K562 (cell line): ENCODE results near the gene VWC2. TPM values are rescaled to one million over a fixed set of nuclear protein-coding genes. Genes with fewer than 3 reads are reported as not detected.

ENCODE experiments used
- ATAC-seq: fragments of 200-7000 bp; cut with Tn5 transposase; 3 replicates; pipeline ENCODE4 v1.9.1; 2020; ENCODE audit warnings: moderate library complexity
- BruUV-seq: library from RNA; stranded (reverse); fragments of 400-500 nt; replicated peaks from 2 replicates; lab custom pipeline; 2021; lab: Mats Ljungman, UMichigan
- CTCF ChIA-PET: fragments of 300-600 bp; formaldehyde crosslinking; extraction: SDS; loops from one replicate; lab custom pipeline; 2021; ENCODE audit warnings: low intra/inter-chr PET ratio; lab: Yijun Ruan, JAX
- POLR2A ChIA-PET: fragments of 300-600, 350-650 bp; sonication (Branson Sonifier 250); formaldehyde crosslinking; extraction: SDS; loops from one replicate; lab custom pipeline; 2021; ENCODE audit warnings: antibody characterized with exemption, inconsistent platforms; lab: Yijun Ruan, JAX
- DNase-seq, 4 experiments: peaks; one replicate each; pipeline versions ENCODE4 v3.0.0 to v3.0.0-alpha.2; 2011 to 2018; ENCODE audit warnings: low spot score in 3 of 4, mixed read lengths in 3 of 4; ENCODE audit errors: extremely low read depth in 1 of 4
- FAIRE-seq: peaks from 2 replicates; lab custom pipeline; 2011; peaks lifted over from hg19 to GRCh38; lab: Jason Lieb, UNC
- H2AFZ ChIP-seq: 2 replicates; pipeline ENCODE4 v1.6.0; 2011; ENCODE audit warnings: low read depth, low read length, control low read depth, inconsistent platforms
- H3K27ac ChIP-seq: fragments of 200-600 bp; 3 replicates; pipeline ENCODE4 v1.8.0; 2011; ENCODE audit warnings: low read depth, mild to moderate bottlenecking, control low read depth, inconsistent platforms, low read length, moderate library complexity, mixed read lengths; ENCODE audit errors: extremely low read depth
- H3K27me3 ChIP-seq, 2 experiments: fragments of 300-600 bp in 1 of 2; 2 replicates in 1 of 2; 3 replicates in 1 of 2; pipeline versions ENCODE4 v1.6.0 to v1.8.0; 2011; ENCODE audit warnings: inconsistent platforms in 2 of 2, low read length in 2 of 2, mild to moderate bottlenecking in 1 of 2, mixed read lengths in 1 of 2, moderate library complexity in 1 of 2; ENCODE audit not compliant: control insufficient read depth in 2 of 2, insufficient read depth in 2 of 2
- H3K36me3 ChIP-seq: fragments of 300-600 bp; 3 replicates; pipeline ENCODE4 v1.8.0; 2011; ENCODE audit warnings: mild to moderate bottlenecking, low read length, inconsistent platforms; ENCODE audit not compliant: control insufficient read depth, insufficient read depth
- H3K4me1 ChIP-seq, 2 experiments: fragments of 200-600 bp in 1 of 2; replicated peaks in 1 of 2; 2 replicates in 1 of 2; 3 replicates in 1 of 2; pipeline versions ENCODE4 v1.5.1 to v1.8.0; 2011; ENCODE audit warnings: inconsistent platforms in 2 of 2, low read length in 2 of 2, mild to moderate bottlenecking in 1 of 2, mixed read lengths in 1 of 2, moderate library complexity in 1 of 2; ENCODE audit not compliant: control insufficient read depth in 2 of 2, insufficient read depth in 2 of 2
- H3K4me2 ChIP-seq: 2 replicates; pipeline ENCODE4 v1.6.1; 2011; ENCODE audit warnings: low read length, control low read depth, inconsistent platforms, mixed read lengths; ENCODE audit not compliant: insufficient read depth
- H3K4me3 ChIP-seq: fragments of 200-600 bp; sonication (generic), shearing (Covaris generic); 2 replicates; pipeline ENCODE4 v1.5.1; 2016; ENCODE audit warnings: control low read depth, inconsistent platforms
- H3K79me2 ChIP-seq: fragments of 200-600 bp; 3 replicates; pipeline ENCODE4 v1.8.0; 2011; ENCODE audit warnings: low read length, inconsistent platforms; ENCODE audit not compliant: control insufficient read depth, insufficient read depth
- H3K9ac ChIP-seq, 2 experiments: 2 replicates each; pipeline versions ENCODE4 v1.6.0 to v1.6.1; 2011; ENCODE audit warnings: low read depth in 2 of 2, low read length in 2 of 2, control low read depth in 1 of 2, inconsistent platforms in 1 of 2, mild to moderate bottlenecking in 1 of 2, mixed read lengths in 1 of 2; ENCODE audit not compliant: insufficient read depth in 1 of 2
- H3K9me1 ChIP-seq: one replicate; pipeline ENCODE4 v1.6.0; 2011; ENCODE audit warnings: inconsistent platforms, mild to moderate bottlenecking, low read length, moderate library complexity; ENCODE audit not compliant: control insufficient read depth, insufficient read depth
- H3K9me3 ChIP-seq: replicated peaks from 2 replicates; pipeline ENCODE4 v1.5.1; 2011; ENCODE audit warnings: low read depth, low read length, inconsistent platforms; ENCODE audit not compliant: control insufficient read depth, insufficient read depth
- H4K20me1 ChIP-seq: replicated peaks from 2 replicates; pipeline ENCODE4 v1.6.1; 2011; ENCODE audit warnings: low read length, inconsistent platforms, mixed read lengths; ENCODE audit not compliant: control insufficient read depth, insufficient read depth
- FOXA3 ChIP-seq, 2 experiments: fragments of 450-650 bp in 1 of 2; sonication (generic) in 1 of 2; formaldehyde crosslinking; IDR thresholded peaks in 1 of 2; conservative IDR thresholded peaks in 1 of 2; 2 replicates each; pipeline versions ENCODE4 v1.4.0 to v1.8.0; 2020 to 2022; ENCODE audit warnings: mild to moderate bottlenecking in 2 of 2, missing genetic modification reagents in 1 of 2
- JUND ChIP-seq, 2 experiments: IDR thresholded peaks; 2 replicates in 1 of 2; 3 replicates in 1 of 2; pipeline ENCODE4 v1.6.1; 2011; ENCODE audit warnings: borderline replicate concordance in 2 of 2, low read depth in 2 of 2, low read length in 2 of 2, improper control_type of control experiment in 1 of 2, missing biosample characterization in 1 of 2, missing genetic modification characterization in 1 of 2, missing genetic modification reagents in 1 of 2
- KLF13 ChIP-seq: fragments of 450-650 bp; IDR thresholded peaks from 2 replicates; pipeline ENCODE4 v1.6.1; 2016; ENCODE audit warnings: missing genetic modification characterization, low read depth, mild to moderate bottlenecking, missing compliant biosample characterization, moderate library complexity, borderline replicate concordance
- NEUROD1 ChIP-seq: fragments of 150-350 bp; IDR thresholded peaks from 2 replicates; pipeline ENCODE4 v1.6.1; 2014; ENCODE audit warnings: borderline replicate concordance, low read length, low read depth; ENCODE audit not compliant: partially characterized antibody
- NFIX ChIP-seq: fragments of 250-450 bp; sonication (Bioruptor Pico); IDR thresholded peaks from 2 replicates; pipeline ENCODE4 v1.4.0; 2020; ENCODE audit warnings: low read depth, mild to moderate bottlenecking, moderate library complexity
- RBFOX2 ChIP-seq: fragments of 200-400 bp; formaldehyde crosslinking; IDR thresholded peaks from 2 replicates; pipeline ENCODE4 v1.6.1; 2017; ENCODE audit warnings: low read depth, mild to moderate bottlenecking, low read length, moderate library complexity
- TCF7 ChIP-seq: sonication (generic); IDR thresholded peaks from 2 replicates; pipeline ENCODE4 v1.6.1; 2016; ENCODE audit warnings: antibody characterized with exemption, borderline replicate concordance
- XRCC4 ChIP-seq: IDR thresholded peaks from one replicate; pipeline ENCODE4 v1.6.1; 2011; ENCODE audit not compliant: insufficient read depth, insufficient read length; ENCODE audit errors: extremely low read depth
- ZNF232 ChIP-seq: sonication (generic); formaldehyde crosslinking; IDR thresholded peaks from 2 replicates; pipeline ENCODE4 v1.8.0; 2022; ENCODE audit warnings: mild to moderate bottlenecking, missing genetic modification reagents
- ZNF584 ChIP-seq: fragments of 200-800 bp; sonication (Bioruptor generic); IDR thresholded peaks from 2 replicates; pipeline ENCODE4 v1.6.1; 2016; ENCODE audit warnings: low read depth, mild to moderate bottlenecking, missing genetic modification characterization, missing compliant biosample characterization
- ZNF639 ChIP-seq, 2 experiments: fragments of 200-800 bp in 1 of 2; sonication (Bioruptor generic) in 1 of 2; sonication (generic) in 1 of 2; formaldehyde crosslinking in 1 of 2; IDR thresholded peaks in 1 of 2; conservative IDR thresholded peaks in 1 of 2; 2 replicates each; pipeline versions ENCODE4 v1.5.0 to v1.6.1; 2016 to 2020; ENCODE audit warnings: missing compliant biosample characterization in 1 of 2, missing genetic modification characterization in 1 of 2, missing genetic modification reagents in 1 of 2
- WGBS: fragments of 100-300 bp; shearing (Covaris generic); methylation state at CpG from one replicate; pipeline ENCODE4 v1.1.6; 2016; ENCODE audit warnings: low coverage, mixed read lengths; ENCODE audit not compliant: insufficient coverage; ENCODE audit errors: missing lambda C conversion rate; 5-methylcytosine and 5-hydroxymethylcytosine counted together
- in situ Hi-C: fragments of 300-500 bp; cut with MboI; formaldehyde crosslinking; loops from 4 replicates; pipeline ENCODE4 v1.15.0; 2018; ENCODE audit warnings: inconsistent platforms, mixed read lengths
- intact Hi-C: fragments of 100-400 bp; cut with micrococcal nuclease; formaldehyde crosslinking; loops from 2 replicates; pipeline ENCODE4 v1.14.2; 2022
- polyA plus RNA-seq, 8 experiments: library from polyadenylated mRNA; depleted of rRNA in 4 of 8; stranded (reverse) in 5 of 8; unstranded in 3 of 8; fragments of >200 nt; fragmentation: Nextera tagmentation in 2 of 8; fragmentation: Illumina TruSeq in 1 of 8; extraction: Ambion mirVana in 2 of 8; extraction: Trizol in 1 of 8; gene quantifications; 2 replicates each; pipeline versions ENCODE4 v1.2.1 to v1.2.3, GENCODE V29; 2011 to 2014; ENCODE audit warnings: inconsistent platforms in 1 of 8, missing spikeins in 1 of 8
- total RNA-seq, 7 experiments: library from RNA; depleted of rRNA in 6 of 7; stranded (reverse); fragments of >200 nt in 6 of 7; fragmentation: Illumina TruSeq in 2 of 7; extraction: Trizol in 2 of 7; gene quantifications; 2 replicates each; pipeline versions ENCODE4 v1.2.1 to v1.2.3, GENCODE V29; 2011 to 2021; ENCODE audit warnings: low replicate concordance in 1 of 7
- TF ChIP-seq, protein P1 (sequence below): fragments of 250-450 bp; sonication (Bioruptor Pico); IDR thresholded peaks from 2 replicates; pipeline ENCODE4 v1.5.0; 2022; ENCODE audit warnings: mild to moderate bottlenecking

Gene VWC2
- total and polyA plus RNA-seq, 9 of the 15 experiments (the other 6 are each of a cell fraction or from before 2014, with no cell fraction given): not detected

GRCh38 chr7:49894543-49894942, 121.1 kb downstream of the VWC2 start:
- ChIA-PET POLR2A (no interaction called here), CTCF (no interaction called here)
- no peaks in the 10 kb centered on the region for H3K27me3 ChIP-seq
- no peaks in the 10 kb centered on the region for H3K9me1 ChIP-seq
- no peak overlapping the region for H3K27ac ChIP-seq
- FAIRE-seq: no peak
- no peak overlapping the region for H3K9ac ChIP-seq
- 3% methylated on average over 4 of the region's 4 CpGs for WGBS
- in situ Hi-C loops: no loop called here
- H3K9me3 ChIP-seq: no peaks in the 10 kb centered on the region
- no peaks in the 10 kb centered on the region for H3K4me1 ChIP-seq
- no peak overlapping the region for H2AFZ ChIP-seq
- intact Hi-C loops: no loop called here
- TF ChIP-seq TCF7 (no peak), XRCC4 (no peak), FOXA3 (CRISPR knock-in tag; conservative IDR thresholded peaks at IDR 0.05 in 1 of 2, IDR thresholded peaks at IDR 0.05 in 1 of 2) (no peak), JUND (IDR thresholded peaks at IDR 0.05; ENCODE audit: borderline replicate concordance, low read depth, low read length) (no peak), JUND (tag; IDR thresholded peaks at IDR 0.05; ENCODE audit: borderline replicate concordance, low read depth, low read length) (no peak)
- no peak overlapping the region for H3K4me3 ChIP-seq
- DNase-seq: no peak
- no peak overlapping the region for H3K4me2 ChIP-seq
- no peak for ATAC-seq
- no peaks in the 10 kb centered on the region for H4K20me1 ChIP-seq
- H3K79me2 ChIP-seq: no peaks in the 10 kb centered on the region
- BruUV-seq: no TSS peak
- H3K36me3 ChIP-seq: no peaks in the 10 kb centered on the region

- Histone ChIP-seq H3K36me3 (no peaks in the 10 kb centered on the region), H3K4me2 (no peak overlapping the region), H3K9me1 (no peaks in the 10 kb centered on the region), H2AFZ (no peak overlapping the region), H3K4me1 (no peaks in the 10 kb centered on the region), H3K79me2 (no peaks in the 10 kb centered on the region), H3K9ac (no peak overlapping the region), H3K27ac (no peak overlapping the region), H3K4me3 (no peak overlapping the region), H3K27me3 (no peaks in the 10 kb centered on the region), H3K9me3 (no peaks in the 10 kb centered on the region), H4K20me1 (no peaks in the 10 kb centered on the region)
- POLR2A ChIA-PET: no interaction called here
- FAIRE-seq: no peak
- DNase-seq: no peak
- 1% methylated on average over 8 of the region's 8 CpGs for WGBS
- no TSS peak for BruUV-seq
- in situ Hi-C loops: no loop called here
- CTCF ChIA-PET: no interaction called here
- intact Hi-C loops: no loop called here
- no peak for TF ChIP-seq RBFOX2
- no peak for TF ChIP-seq NFIX (CRISPR knock-in tag)
- TF ChIP-seq ZNF584 (CRISPR knock-in tag): no peak
- no peak for TF ChIP-seq ZNF639 (CRISPR knock-in tag; conservative IDR thresholded peaks at IDR 0.05 in 1 of 2, IDR thresholded peaks at IDR 0.05 in 1 of 2)
- TF ChIP-seq, protein P1, sequence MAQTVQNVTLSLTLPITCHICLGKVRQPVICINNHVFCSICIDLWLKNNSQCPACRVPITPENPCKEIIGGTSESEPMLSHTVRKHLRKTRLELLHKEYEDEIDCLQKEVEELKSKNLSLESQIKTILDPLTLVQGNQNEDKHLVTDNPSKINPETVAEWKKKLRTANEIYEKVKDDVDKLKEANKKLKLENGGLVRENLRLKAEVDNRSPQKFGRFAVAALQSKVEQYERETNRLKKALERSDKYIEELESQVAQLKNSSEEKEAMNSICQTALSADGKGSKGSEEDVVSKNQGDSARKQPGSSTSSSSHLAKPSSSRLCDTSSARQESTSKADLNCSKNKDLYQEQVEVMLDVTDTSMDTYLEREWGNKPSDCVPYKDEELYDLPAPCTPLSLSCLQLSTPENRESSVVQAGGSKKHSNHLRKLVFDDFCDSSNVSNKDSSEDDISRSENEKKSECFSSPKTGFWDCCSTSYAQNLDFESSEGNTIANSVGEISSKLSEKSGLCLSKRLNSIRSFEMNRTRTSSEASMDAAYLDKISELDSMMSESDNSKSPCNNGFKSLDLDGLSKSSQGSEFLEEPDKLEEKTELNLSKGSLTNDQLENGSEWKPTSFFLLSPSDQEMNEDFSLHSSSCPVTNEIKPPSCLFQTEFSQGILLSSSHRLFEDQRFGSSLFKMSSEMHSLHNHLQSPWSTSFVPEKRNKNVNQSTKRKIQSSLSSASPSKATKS (CRISPR knock-in tag): no peak
- TF ChIP-seq ZNF232 (CRISPR knock-in tag): no peak
- no peak for TF ChIP-seq KLF13 (tag)
- TF ChIP-seq NEUROD1: no peak
- no peak for ATAC-seq
Measured at GRCh38 chr7:49911909-49912308, 138.5 kb downstream of the VWC2 start.
